Measurements from ENCODE around the gene DST. TPM values are rescaled to one million over a fixed set of nuclear protein-coding genes. Genes with fewer than 3 reads are reported as not detected.

Gene DST
- total and polyA plus RNA-seq, 7 donors: 62.5 to 791 (median 495) TPM

DNA sequence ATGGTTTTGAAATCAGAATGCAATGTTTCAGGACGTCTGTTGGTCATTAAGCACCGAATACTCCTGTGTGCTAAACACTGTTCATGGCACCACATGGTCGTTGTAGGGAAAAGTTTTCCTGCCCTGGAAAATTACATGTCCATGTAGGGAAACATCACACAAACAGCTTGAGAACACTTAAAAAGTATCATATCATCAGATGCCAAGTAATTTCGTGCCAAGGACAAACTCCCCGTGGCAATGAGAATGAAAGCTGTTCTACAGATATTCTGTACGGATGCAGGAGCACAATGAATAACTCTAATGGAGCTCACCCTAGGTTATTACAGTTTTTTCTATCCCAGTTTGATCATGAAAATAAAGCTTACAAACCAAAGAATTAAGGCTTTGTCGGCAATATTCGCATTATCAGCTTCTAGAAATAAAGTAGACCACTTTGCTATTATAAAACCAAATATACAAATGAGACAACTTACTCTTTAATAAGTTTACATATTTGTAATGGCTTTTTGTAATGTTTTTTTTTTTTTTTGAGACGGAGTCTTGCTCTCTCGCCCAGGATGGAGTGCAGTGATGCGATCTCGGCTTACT lies 4.6 kb upstream of the DST start:
- WGBS, 2 donors: 91 to 92% methylated on average over 12 of the region's 12 CpGs
- intact Hi-C loops (cut with DNase I): no loop called here

DNA sequence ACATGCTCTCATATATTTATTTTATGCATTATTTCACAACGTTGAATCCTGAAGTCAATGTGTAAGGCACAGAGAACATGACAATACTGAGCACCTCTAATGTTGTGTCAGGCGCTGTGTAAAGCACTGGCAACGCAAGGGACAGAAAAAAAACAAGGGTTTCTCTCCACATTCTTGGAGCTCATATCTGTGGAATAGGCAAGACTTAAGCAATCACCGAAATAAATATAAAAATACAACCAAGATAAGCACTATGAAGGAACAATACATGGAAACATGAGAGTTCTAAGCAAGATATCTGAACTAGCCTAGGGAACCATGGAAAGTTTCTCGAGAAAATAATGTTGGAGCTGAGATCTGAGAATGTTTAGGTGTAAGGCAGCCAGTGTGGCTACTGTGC lies 1.7 kb upstream of the DST start:
- Histone ChIP-seq H3K27ac (peak overlapping the region in 2 of 4 donors; percentile 58 to 66), H3K9me3 (no peaks in the 10 kb centered on the region), H3K36me3 (peaks cover 0 to 73% (median 3%) of the 10 kb centered on the region in 4 donors), H3K4me3 (no peak overlapping the region), H3K27me3 (no peaks in the 10 kb centered on the region), H3K4me1 (peaks cover 0 to 32% (median 20%) of the 10 kb centered on the region in 4 donors)
- TF ChIP-seq, protein P1, sequence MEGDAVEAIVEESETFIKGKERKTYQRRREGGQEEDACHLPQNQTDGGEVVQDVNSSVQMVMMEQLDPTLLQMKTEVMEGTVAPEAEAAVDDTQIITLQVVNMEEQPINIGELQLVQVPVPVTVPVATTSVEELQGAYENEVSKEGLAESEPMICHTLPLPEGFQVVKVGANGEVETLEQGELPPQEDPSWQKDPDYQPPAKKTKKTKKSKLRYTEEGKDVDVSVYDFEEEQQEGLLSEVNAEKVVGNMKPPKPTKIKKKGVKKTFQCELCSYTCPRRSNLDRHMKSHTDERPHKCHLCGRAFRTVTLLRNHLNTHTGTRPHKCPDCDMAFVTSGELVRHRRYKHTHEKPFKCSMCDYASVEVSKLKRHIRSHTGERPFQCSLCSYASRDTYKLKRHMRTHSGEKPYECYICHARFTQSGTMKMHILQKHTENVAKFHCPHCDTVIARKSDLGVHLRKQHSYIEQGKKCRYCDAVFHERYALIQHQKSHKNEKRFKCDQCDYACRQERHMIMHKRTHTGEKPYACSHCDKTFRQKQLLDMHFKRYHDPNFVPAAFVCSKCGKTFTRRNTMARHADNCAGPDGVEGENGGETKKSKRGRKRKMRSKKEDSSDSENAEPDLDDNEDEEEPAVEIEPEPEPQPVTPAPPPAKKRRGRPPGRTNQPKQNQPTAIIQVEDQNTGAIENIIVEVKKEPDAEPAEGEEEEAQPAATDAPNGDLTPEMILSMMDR (IDR thresholded peaks at IDR 0.05): no peak
- TF ChIP-seq POLR2A (IDR thresholded peaks at IDR 0.05) (no peak), EP300 (IDR thresholded peaks at IDR 0.05) (no peak), POLR2AphosphoS5 (IDR thresholded peaks at IDR 0.05) (no peak)
- WGBS, 2 donors: 92 to 94% methylated on average over 5 of the region's 5 CpGs
- intact Hi-C loops (cut with DNase I): no loop called here
- DNase-seq: no peak

More for the DNA sequence above, 4.6 kb upstream of the DST start:
- Histone ChIP-seq H3K4me1 (peaks cover 0 to 41% (median 30%) of the 10 kb centered on the region in 4 donors), H3K4me3 (no peak overlapping the region), H3K9me3 (no peaks in the 10 kb centered on the region), H3K36me3 (peaks cover 0 to 52% (median 3%) of the 10 kb centered on the region in 4 donors), H3K27me3 (no peaks in the 10 kb centered on the region), H3K27ac (peak overlapping the region in 2 of 4 donors; percentile 20 to 34)
- DNase-seq: no peak
- TF ChIP-seq, protein P1 (IDR thresholded peaks at IDR 0.05): no peak
- TF ChIP-seq POLR2A (IDR thresholded peaks at IDR 0.05): no peak
- no peak for TF ChIP-seq POLR2AphosphoS5 (IDR thresholded peaks at IDR 0.05)
- TF ChIP-seq EP300 (IDR thresholded peaks at IDR 0.05): no peak

DNA sequence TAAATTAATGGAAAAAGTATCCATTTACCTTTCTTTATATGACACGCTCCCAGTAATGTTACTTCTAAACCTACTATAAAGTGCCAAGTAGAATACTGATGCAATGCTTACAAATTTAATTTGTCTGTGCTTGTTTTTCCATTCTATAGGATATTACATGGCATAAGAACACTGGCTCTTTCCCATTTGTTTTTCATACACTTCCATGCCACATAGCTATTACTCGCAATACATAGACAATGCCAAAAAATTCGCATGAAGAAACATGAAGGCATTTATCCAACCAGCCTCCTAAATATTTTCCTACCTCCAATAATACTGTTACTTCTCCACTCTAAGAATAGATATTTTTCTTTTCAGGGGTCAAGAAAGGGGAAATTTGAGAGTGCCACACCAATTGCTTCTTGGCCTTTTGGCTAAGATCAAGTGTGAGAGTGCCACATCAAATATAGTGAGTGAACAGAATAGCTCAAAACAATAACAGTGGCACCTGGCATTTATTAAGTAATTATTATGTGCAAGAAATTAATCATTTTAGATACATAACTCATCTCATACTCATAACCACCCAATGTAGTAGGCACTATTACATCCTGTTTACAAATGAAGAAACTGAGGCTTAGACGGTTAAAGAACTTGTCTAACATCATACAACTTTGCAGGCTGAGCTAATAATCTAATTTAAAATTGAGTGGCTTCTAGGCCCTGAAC lies 845 bp upstream of the DST start:
- H3K9me3 ChIP-seq: no peaks in the 10 kb centered on the region
- no peaks in the 10 kb centered on the region for H3K27me3 ChIP-seq
- no peak for DNase-seq
- no peak for TF ChIP-seq POLR2AphosphoS5 (IDR thresholded peaks at IDR 0.05)
- no peak for TF ChIP-seq EP300 (IDR thresholded peaks at IDR 0.05)
- no peak for TF ChIP-seq POLR2A (IDR thresholded peaks at IDR 0.05)
- TF ChIP-seq, protein P1 (IDR thresholded peaks at IDR 0.05): no peak
- peaks cover 0 to 78% (median 3%) of the 10 kb centered on the region in 4 donors for H3K36me3 ChIP-seq
- WGBS, 2 donors: 92 to 94% methylated on average over 4 of the region's 4 CpGs
- no peak overlapping the region for H3K4me3 ChIP-seq
- intact Hi-C loops (cut with DNase I): no loop called here
- H3K27ac ChIP-seq: peak overlapping the region; percentile 21 to 66 (median 60)
- peaks cover 0 to 24% (median 18%) of the 10 kb centered on the region in 4 donors for H3K4me1 ChIP-seq

DNA sequence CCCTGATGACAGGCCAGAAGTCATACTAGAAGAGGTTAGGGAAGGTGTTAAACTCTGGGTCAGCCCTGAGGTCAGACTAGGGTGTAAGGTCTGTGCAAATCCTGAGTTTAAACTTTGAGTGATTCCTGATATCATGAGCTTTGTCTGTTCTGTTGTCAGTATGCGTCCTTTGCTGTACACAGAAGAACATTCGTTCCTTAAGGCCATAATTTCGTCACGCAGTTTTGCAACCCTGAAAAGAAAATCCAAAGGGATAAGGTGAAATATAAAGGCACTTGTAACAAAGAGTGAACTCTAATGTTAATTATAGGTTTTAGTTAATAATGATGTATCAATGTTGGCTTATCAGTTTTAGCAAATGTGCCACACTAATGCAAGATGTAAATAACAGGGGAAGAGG lies 2.3 kb downstream of the DST start:
- H3K9me3 ChIP-seq: no peaks in the 10 kb centered on the region
- peaks cover 0 to 30% (median 15%) of the 10 kb centered on the region in 4 donors for H3K4me1 ChIP-seq
- peaks cover 0 to 64% (median 8%) of the 10 kb centered on the region in 4 donors for H3K36me3 ChIP-seq
- no peak overlapping the region for H3K4me3 ChIP-seq
- TF ChIP-seq POLR2A (IDR thresholded peaks at IDR 0.05) (no peak), EP300 (IDR thresholded peaks at IDR 0.05) (no peak), POLR2AphosphoS5 (IDR thresholded peaks at IDR 0.05) (no peak)
- TF ChIP-seq, protein P1 (IDR thresholded peaks at IDR 0.05): no peak
- H3K27ac ChIP-seq: no peak overlapping the region
- DNase-seq: no peak
- intact Hi-C loops (cut with DNase I): no loop called here
- no peaks in the 10 kb centered on the region for H3K27me3 ChIP-seq
- 94% methylated on average over 4 of the region's 4 CpGs for WGBS, 2 donors
